GM20000 (cell line): ENCODE data around the gene KIT.

Source experiments
- DNase-seq: peaks from one replicate; pipeline ENCODE4 v3.0.0; 2012; ENCODE audit warnings: low spot score
- TF ChIP-seq, protein P1 (sequence below): IDR thresholded peaks from 2 replicates; pipeline ENCODE4 v1.5.1; 2012; ENCODE audit warnings: mild to moderate bottlenecking, control low read depth; ENCODE audit errors: extremely low read depth, missing control alignments

The KIT gene

DNA sequence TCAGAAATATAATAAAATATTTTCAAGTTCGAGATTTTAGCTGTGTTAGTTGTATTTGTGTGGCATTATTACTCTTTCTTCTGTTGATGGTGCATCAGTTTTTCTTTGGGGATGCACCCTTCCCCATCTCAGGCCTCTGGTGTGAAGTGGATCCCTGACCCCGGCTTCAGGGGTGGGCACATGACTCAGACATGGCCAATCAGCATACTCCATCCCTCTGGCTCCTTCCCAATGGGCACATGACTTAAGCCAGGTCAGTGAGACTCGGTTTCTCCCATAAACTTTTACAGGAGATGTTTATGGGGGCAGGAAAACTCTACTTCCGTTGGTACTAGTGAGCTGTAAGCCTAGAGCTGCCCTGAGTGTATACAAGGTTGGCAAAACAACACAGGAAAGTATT, 3.0 kb upstream of the KIT start:
- TF ChIP-seq, protein P1, sequence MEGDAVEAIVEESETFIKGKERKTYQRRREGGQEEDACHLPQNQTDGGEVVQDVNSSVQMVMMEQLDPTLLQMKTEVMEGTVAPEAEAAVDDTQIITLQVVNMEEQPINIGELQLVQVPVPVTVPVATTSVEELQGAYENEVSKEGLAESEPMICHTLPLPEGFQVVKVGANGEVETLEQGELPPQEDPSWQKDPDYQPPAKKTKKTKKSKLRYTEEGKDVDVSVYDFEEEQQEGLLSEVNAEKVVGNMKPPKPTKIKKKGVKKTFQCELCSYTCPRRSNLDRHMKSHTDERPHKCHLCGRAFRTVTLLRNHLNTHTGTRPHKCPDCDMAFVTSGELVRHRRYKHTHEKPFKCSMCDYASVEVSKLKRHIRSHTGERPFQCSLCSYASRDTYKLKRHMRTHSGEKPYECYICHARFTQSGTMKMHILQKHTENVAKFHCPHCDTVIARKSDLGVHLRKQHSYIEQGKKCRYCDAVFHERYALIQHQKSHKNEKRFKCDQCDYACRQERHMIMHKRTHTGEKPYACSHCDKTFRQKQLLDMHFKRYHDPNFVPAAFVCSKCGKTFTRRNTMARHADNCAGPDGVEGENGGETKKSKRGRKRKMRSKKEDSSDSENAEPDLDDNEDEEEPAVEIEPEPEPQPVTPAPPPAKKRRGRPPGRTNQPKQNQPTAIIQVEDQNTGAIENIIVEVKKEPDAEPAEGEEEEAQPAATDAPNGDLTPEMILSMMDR, result no peak
- no peak for DNase-seq

DNA sequence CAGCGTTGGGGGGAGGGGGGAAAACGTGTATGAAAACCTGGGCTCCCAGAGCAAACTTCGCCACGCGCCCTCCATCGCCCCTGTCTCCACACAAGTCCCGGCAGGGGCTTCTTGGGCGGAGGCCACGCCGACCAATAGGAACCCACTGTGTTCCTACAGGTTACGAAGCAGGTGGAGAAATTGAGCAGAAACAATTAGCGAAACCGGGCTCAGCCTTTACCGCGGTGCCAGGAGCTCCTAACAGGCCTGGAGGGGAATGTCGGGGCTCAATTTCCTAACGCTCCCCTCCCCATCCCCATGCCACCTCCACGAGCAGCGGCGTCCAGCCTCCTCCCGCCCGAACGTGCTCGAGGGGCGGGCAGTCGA, 589 bp upstream of the KIT start:
- TF ChIP-seq, protein P1, result no peak
- no peak for DNase-seq

DNA sequence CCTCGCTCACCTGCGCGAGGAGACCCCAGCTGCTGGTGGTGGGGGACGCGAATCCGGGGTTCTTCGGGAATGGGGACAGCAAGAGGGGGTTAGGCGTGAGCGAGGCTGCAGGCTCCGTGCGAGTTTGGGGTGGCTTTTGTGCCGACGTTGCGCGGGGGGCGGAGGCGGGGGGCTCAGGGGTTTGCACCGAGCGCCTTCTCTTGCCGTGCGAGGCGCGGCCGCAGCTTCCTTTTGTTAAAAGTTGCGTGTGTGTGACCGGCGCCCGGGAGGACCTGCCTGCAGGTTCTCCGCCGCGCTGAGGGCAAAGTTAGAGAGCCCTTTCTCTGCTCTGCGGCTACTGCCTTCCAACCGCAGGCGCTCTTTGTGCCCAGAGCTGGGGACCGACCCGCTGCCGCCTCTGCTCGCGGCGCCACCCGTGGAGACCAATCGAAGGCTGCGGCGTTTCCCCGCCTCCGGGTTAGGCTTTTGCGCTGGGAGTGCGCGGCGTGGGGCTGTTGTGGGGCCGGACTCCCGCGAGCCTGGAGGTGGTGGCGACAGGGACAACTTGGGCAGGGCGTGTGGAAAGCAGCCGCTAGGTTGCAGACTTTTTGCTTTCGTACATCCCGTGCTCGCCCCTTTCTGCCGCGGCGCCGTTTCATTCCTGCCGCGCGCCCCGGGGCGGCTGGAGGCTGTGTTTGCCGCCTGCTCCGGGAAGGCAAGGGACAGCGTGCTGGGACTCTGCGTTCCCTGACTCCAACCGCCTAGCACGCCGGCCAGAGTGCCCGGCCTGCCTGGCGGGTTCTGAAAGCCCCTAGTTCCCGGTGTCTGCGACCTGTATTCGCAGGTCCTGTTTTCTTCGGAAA, 716 bp downstream of the KIT start:
- TF ChIP-seq, protein P1, result no peak
- peak; percentile 48 for DNase-seq

DNA sequence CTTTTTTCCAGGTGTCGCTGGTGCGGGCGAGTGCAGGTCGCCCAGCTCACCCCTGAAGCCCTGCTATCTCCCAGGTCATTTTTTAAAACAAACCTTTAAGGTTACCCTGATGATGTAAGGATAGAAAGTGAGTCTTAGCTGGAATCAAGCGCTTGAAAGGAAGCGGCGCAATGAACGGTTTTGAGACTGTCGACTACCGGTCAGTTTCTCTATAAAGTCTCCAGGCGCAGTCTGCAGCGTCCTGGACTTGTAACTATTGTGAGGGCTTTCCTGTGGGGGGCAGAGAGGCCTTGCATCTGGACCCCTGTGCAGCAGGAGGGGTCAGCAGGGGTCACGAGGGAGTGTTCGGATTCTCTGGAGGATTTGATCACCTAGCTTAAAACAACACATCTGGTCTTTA, 1.6 kb downstream of the KIT start:
- TF ChIP-seq, protein P1, result no peak
- peak; percentile 39 for DNase-seq

DNA sequence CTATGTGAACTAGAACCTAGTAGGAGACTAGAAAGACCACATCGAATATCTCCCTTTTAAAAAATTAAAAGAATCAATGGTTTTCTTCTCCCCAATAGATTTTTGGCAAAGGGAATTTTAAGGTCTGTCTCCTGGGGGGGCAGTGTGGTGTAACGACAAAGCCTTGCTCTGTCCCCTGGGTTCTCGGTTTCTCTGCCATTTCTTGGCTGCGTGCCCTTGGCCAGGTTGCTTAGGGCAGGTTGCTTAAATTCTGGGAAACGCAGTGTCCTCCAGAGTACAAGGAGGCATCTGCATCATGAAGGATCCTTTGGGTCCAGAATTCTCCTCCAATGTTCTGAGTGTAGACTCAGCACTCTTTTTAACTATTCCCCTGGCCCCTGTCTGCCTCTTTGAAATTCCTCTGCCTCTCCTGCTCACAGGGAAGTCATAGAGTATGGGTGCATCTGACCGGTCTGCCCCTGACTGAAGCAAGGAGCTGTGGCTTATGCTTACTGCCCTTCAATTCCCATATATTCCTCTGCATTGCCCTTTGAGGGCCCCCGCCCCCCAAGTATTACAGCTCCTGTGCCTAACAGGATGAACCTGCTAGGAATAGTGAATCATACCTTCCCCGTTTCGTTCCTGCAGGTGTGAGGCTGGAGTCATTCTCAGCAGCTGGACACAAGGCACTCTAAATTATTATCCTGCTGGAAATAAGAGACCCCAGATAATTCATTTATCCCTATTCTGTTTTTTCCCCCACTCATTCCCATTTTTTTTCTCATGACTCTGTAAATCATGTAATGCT, 2.2 kb downstream of the KIT start:
- TF ChIP-seq, protein P1, result no peak
- no peak for DNase-seq

DNA sequence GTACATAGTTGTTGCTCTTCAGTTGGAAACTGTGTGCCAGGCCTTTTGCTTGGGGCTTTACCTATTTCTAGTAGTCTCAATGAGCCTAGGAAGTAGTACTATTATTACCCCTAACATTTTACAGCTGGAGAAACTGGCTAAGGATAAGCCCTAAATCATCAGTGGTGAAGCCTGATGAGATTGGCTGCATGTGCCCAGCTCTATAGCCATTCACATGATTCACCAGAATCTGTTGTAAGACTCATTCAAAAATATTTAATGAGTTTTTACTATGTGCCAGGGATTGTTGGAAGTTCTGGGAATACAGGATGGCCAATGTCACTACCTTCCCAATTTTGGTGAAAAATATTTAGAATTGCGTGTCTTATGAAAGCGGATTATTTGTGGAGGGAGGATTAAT, 2.8 kb downstream of the KIT start:
- TF ChIP-seq, protein P1, result no peak
- no peak for DNase-seq

DNA sequence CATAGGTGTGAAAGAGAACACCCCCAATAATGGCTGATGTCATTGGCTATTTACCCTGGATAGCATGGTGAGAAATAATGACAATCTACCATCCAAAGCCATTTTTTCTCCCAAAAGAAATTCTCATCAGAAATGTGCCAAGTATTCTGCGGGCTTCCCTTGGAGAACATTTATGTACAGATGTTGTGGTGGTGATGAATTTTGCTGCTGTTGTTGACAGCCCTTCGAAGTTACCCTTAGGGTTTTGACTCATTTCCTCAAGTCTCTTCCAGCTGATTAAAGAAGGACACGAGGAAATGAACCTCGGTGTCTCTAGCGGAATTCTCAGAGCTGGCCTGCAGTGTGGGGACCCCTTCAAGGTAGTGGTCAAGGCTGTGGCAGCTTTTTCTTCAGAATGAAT, 3.4 kb downstream of the KIT start:
- no peak for DNase-seq
- TF ChIP-seq, protein P1, result no peak
